CD14-positive monocyte (primary cell): ENCODE data around the gene PIN4. TPM values are rescaled to one million over a fixed set of nuclear protein-coding genes. Genes with fewer than 3 reads are reported as not detected.

ENCODE experiments used
- DNase-seq, 3 donors: peaks; one replicate each; pipeline ENCODE4 v3.0.0-alpha.2; 2011 to 2022
- H2AFZ ChIP-seq: 2 replicates; pipeline ENCODE4 v1.6.0; 2012; ENCODE audit warnings: mild to moderate bottlenecking, low read depth, low read length, inconsistent platforms; ENCODE audit not compliant: insufficient read depth, poor library complexity, severe bottlenecking
- H3K27ac ChIP-seq, 2 donors: 1 replicate in 1 of 2; 2 replicates in 1 of 2; pipeline ENCODE4 v1.5.1; 2012 to 2013; ENCODE audit warnings: low read length in 2 of 2, control low read depth in 1 of 2, inconsistent platforms in 1 of 2, low read depth in 1 of 2, mild to moderate bottlenecking in 1 of 2
- H3K27me3 ChIP-seq, 2 donors: one replicate each; pipeline versions ENCODE4 v1.6.0 to v1.6.1; 2011 to 2013; ENCODE audit warnings: low read length in 2 of 2; ENCODE audit not compliant: control insufficient read depth in 2 of 2, insufficient read depth in 2 of 2
- H3K36me3 ChIP-seq, 2 donors: replicated peaks in 1 of 2; 1 replicate in 1 of 2; 2 replicates in 1 of 2; pipeline versions ENCODE4 v1.5.1 to v1.6.1; 2012 to 2013; ENCODE audit warnings: low read length in 2 of 2, control low read depth in 1 of 2, inconsistent platforms in 1 of 2, mild to moderate bottlenecking in 1 of 2; ENCODE audit not compliant: insufficient read depth in 2 of 2, control insufficient read depth in 1 of 2
- H3K4me1 ChIP-seq, 2 donors: 1 replicate in 1 of 2; 2 replicates in 1 of 2; pipeline versions ENCODE4 v1.5.1 to v1.6.1; 2012 to 2013; ENCODE audit warnings: low read length in 2 of 2, control low read depth in 1 of 2, inconsistent platforms in 1 of 2, mild to moderate bottlenecking in 1 of 2, moderate library complexity in 1 of 2; ENCODE audit not compliant: insufficient read depth in 2 of 2, control insufficient read depth in 1 of 2
- H3K4me2 ChIP-seq: replicated peaks from 2 replicates; pipeline ENCODE3; 2012; ENCODE audit warnings: low read length, moderate library complexity, mild to moderate bottlenecking; ENCODE audit not compliant: poor library complexity, severe bottlenecking; ENCODE audit errors: extremely low read depth
- H3K4me3 ChIP-seq, 3 experiments: fragments of 200-600 bp in 1 of 3; sonication (generic) in 1 of 3; replicated peaks in 1 of 3; 1 replicate in 2 of 3; 2 replicates in 1 of 3; pipeline ENCODE4 v1.5.1; 2011 to 2013; ENCODE audit warnings: low read length in 3 of 3, mild to moderate bottlenecking in 3 of 3, control low read depth in 2 of 3, low read depth in 2 of 3, inconsistent platforms in 1 of 3, moderate library complexity in 1 of 3
- H3K79me2 ChIP-seq: 2 replicates; pipeline ENCODE4 v1.6.0; 2012; ENCODE audit warnings: mild to moderate bottlenecking, control low read depth, inconsistent platforms, low read length, moderate library complexity; ENCODE audit not compliant: insufficient read depth
- H3K9ac ChIP-seq: 2 replicates; pipeline ENCODE4 v1.6.0; 2017; ENCODE audit warnings: low read length, mild to moderate bottlenecking; ENCODE audit not compliant: insufficient read depth, poor library complexity, severe bottlenecking
- H3K9me3 ChIP-seq, 2 donors: replicated peaks in 1 of 2; 1 replicate in 1 of 2; 2 replicates in 1 of 2; pipeline versions ENCODE4 v1.5.1 to v1.6.1; 2012 to 2013; ENCODE audit warnings: low read length in 2 of 2, control low read depth in 1 of 2; ENCODE audit not compliant: control insufficient read depth in 1 of 2, insufficient read depth in 1 of 2
- H4K20me1 ChIP-seq: 2 replicates; pipeline ENCODE4 v1.6.0; 2012; ENCODE audit warnings: mild to moderate bottlenecking, low read length, control low read depth, moderate library complexity; ENCODE audit not compliant: insufficient read depth
- H3K27ac Mint-ChIP-seq, 7 donors: one replicate each; pipeline ENCODE4 v1.8.0; 2020; ENCODE audit warnings: mild to moderate bottlenecking in 7 of 7, mixed read lengths in 7 of 7, moderate library complexity in 6 of 7, inconsistent platforms in 2 of 7
- H3K27me3 Mint-ChIP-seq, 3 donors: one replicate each; pipeline ENCODE4 v1.8.0; 2021 to 2022; ENCODE audit warnings: low read depth in 3 of 3, mild to moderate bottlenecking in 3 of 3, mixed read lengths in 3 of 3, moderate library complexity in 3 of 3, inconsistent platforms in 1 of 3
- H3K36me3 Mint-ChIP-seq, 2 donors: one replicate each; pipeline ENCODE4 v1.8.0; 2020; ENCODE audit warnings: mixed read lengths in 2 of 2, inconsistent platforms in 1 of 2, mild to moderate bottlenecking in 1 of 2
- H3K4me1 Mint-ChIP-seq: one replicate; pipeline ENCODE4 v1.8.0; 2020; ENCODE audit warnings: mild to moderate bottlenecking, mixed read lengths
- H3K4me3 Mint-ChIP-seq, 2 donors: one replicate each; pipeline ENCODE4 v1.8.0; 2020; ENCODE audit warnings: mild to moderate bottlenecking in 2 of 2, mixed read lengths in 2 of 2, moderate library complexity in 1 of 2
- H3K9me3 Mint-ChIP-seq, 7 donors: one replicate each; pipeline ENCODE4 v1.8.0; 2020 to 2022; ENCODE audit warnings: mixed read lengths in 7 of 7, mild to moderate bottlenecking in 6 of 7, moderate library complexity in 6 of 7, inconsistent platforms in 2 of 7
- WGBS: methylation state at CpG from one replicate; pipeline ENCODE4 v1.1.5; 2013; ENCODE audit warnings: missing lambda C conversion rate; ENCODE audit not compliant: insufficient coverage; 5-methylcytosine and 5-hydroxymethylcytosine counted together
- intact Hi-C, 2 donors: fragments of 100-400 bp; cut with micrococcal nuclease; formaldehyde crosslinking; loops; one replicate each; pipeline versions ENCODE4 v1.15.0 to v1.15.1; 2023
- polyA plus RNA-seq, 3 donors: library from polyadenylated mRNA; depleted of rRNA in 1 of 3; unstranded in 2 of 3; stranded (reverse) in 1 of 3; fragments of 300-500 nt in 2 of 3; fragments of >200 nt in 1 of 3; fragmentation: Illumina TruSeq in 2 of 3; gene quantifications; 1 replicate in 2 of 3; 2 replicates in 1 of 3; pipeline ENCODE4 v1.2.3, GENCODE V29; 2012 to 2021
- TF ChIP-seq, protein P1 (sequence below): fragments of 200-600 bp; IDR thresholded peaks from one replicate; pipeline ENCODE4 v1.8.0; 2022; ENCODE audit warnings: antibody characterized with exemption, mild to moderate bottlenecking

Gene PIN4
- polyA plus RNA-seq, 3 donors, result 2.9 to 20.8 (median 16.7) TPM

DNA sequence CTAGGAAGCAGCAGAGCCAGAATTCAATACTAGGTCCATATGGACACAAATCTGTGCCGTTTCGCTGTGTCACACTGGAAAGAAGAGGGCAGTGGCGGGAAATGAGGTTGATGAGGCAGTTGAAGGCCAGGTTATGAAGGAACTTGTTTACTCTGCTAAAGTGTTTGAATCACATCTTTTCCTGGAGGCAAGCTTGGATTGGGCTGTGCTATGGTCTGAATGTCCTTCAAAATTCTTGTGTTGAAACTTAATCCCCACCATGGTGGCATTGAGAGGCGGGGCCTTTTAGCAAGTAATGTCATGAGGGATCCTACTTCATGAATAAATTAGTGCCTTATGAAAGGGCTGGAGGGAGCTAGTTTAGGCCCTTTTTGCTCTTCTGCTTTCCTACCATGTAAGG is 59.4 kb downstream of the PIN4 start:
- H3K4me1 Mint-ChIP-seq, result peaks cover 12% of the 10 kb centered on the region
- no peak for DNase-seq
- Histone ChIP-seq H3K27me3 (no peaks in the 10 kb centered on the region), H3K79me2 (peaks cover 7% of the 10 kb centered on the region), H3K9ac (no peak overlapping the region), H3K9me3 (no peaks in the 10 kb centered on the region), H3K4me1 (peaks cover 7 to 9% of the 10 kb centered on the region in 2 donors), H3K27ac (no peak overlapping the region), H4K20me1 (no peaks in the 10 kb centered on the region), H3K36me3 (no peaks in the 10 kb centered on the region), H3K4me2 (no peak overlapping the region), H2AFZ (no peak overlapping the region), H3K4me3 (no peak overlapping the region)
- H3K27ac Mint-ChIP-seq, result peak overlapping the region in 1 of 7 donors; percentile 21
- peaks cover 0 to 6% (median 0%) of the 10 kb centered on the region in 7 donors for H3K9me3 Mint-ChIP-seq
- TF ChIP-seq, protein P1, sequence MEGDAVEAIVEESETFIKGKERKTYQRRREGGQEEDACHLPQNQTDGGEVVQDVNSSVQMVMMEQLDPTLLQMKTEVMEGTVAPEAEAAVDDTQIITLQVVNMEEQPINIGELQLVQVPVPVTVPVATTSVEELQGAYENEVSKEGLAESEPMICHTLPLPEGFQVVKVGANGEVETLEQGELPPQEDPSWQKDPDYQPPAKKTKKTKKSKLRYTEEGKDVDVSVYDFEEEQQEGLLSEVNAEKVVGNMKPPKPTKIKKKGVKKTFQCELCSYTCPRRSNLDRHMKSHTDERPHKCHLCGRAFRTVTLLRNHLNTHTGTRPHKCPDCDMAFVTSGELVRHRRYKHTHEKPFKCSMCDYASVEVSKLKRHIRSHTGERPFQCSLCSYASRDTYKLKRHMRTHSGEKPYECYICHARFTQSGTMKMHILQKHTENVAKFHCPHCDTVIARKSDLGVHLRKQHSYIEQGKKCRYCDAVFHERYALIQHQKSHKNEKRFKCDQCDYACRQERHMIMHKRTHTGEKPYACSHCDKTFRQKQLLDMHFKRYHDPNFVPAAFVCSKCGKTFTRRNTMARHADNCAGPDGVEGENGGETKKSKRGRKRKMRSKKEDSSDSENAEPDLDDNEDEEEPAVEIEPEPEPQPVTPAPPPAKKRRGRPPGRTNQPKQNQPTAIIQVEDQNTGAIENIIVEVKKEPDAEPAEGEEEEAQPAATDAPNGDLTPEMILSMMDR, result no peak
- no peak overlapping the region for H3K4me3 Mint-ChIP-seq
- H3K36me3 Mint-ChIP-seq, result peaks cover 0 to 4% of the 10 kb centered on the region in 2 donors
- intact Hi-C loops, result no loop called here
- peaks cover 0 to 11% (median 5%) of the 10 kb centered on the region in 3 donors for H3K27me3 Mint-ChIP-seq
- no CpG with 5 or more reads among the region's 4 CpGs for WGBS

DNA sequence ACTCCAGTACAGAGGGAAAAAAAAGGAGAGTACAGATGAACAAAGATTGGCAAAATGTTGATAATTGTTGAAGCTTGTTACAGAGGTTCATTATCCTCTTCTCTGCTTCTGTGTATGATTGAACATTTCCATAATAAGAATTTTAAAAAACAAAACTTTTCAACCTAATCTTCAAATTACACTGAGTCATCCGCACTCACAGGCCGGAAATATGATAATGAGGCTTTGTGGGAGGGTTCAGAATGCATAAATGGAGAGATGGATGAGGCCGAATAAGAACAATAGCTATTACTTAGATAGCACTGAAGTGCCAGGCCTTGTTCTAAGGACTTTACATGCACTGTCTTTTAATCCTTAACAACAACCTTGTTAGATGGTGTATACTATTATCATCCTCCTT is 61.9 kb downstream of the PIN4 start:
- H3K4me1 Mint-ChIP-seq, result peaks cover 6% of the 10 kb centered on the region
- Histone ChIP-seq H3K4me2 (no peak overlapping the region), H3K27ac (no peak overlapping the region), H3K9ac (no peak overlapping the region), H3K9me3 (no peaks in the 10 kb centered on the region), H3K36me3 (no peaks in the 10 kb centered on the region), H3K4me1 (peaks cover 3% of the 10 kb centered on the region in 2 donors), H3K4me3 (no peak overlapping the region), H3K79me2 (peaks cover under 1% of the 10 kb centered on the region), H3K27me3 (no peaks in the 10 kb centered on the region), H2AFZ (no peak overlapping the region), H4K20me1 (no peaks in the 10 kb centered on the region)
- no peak overlapping the region for H3K4me3 Mint-ChIP-seq
- H3K27me3 Mint-ChIP-seq, result peaks cover 0 to 13% (median 5%) of the 10 kb centered on the region in 3 donors
- H3K27ac Mint-ChIP-seq, result no peak overlapping the region
- H3K36me3 Mint-ChIP-seq, result no peaks in the 10 kb centered on the region
- intact Hi-C loops, result no loop called here
- TF ChIP-seq, protein P1, result no peak
- no CpG with 5 or more reads among the region's 3 CpGs for WGBS
- H3K9me3 Mint-ChIP-seq, result peaks cover 0 to 4% (median 0%) of the 10 kb centered on the region in 7 donors
- no peak for DNase-seq
